Sigmoid colon (tissue), 4 donors: ENCODE data around the gene TPCN2.

ENCODE experiments used
- EP300 ChIP-seq, 4 donors: sonication (generic); formaldehyde crosslinking; IDR thresholded peaks; one replicate each; pipeline ENCODE4 v1.6.1; 2017; ENCODE audit warnings: antibody characterized with exemption in 4 of 4
- POLR2A ChIP-seq, 2 donors: fragments of 450-650 bp; IDR thresholded peaks; one replicate each; pipeline ENCODE4 v1.6.1; 2016; ENCODE audit warnings: antibody characterized with exemption in 2 of 2, mild to moderate bottlenecking in 2 of 2, moderate library complexity in 2 of 2
- TF ChIP-seq, protein P1 (sequence below), 4 experiments: fragments of 450-650 bp in 3 of 4; fragments of 200-600 bp in 1 of 4; IDR thresholded peaks; one replicate each; pipeline ENCODE4 v1.5.1; 2016 to 2019; ENCODE audit warnings: antibody characterized with exemption in 4 of 4, mild to moderate bottlenecking in 3 of 4, moderate library complexity in 2 of 4

DNA sequence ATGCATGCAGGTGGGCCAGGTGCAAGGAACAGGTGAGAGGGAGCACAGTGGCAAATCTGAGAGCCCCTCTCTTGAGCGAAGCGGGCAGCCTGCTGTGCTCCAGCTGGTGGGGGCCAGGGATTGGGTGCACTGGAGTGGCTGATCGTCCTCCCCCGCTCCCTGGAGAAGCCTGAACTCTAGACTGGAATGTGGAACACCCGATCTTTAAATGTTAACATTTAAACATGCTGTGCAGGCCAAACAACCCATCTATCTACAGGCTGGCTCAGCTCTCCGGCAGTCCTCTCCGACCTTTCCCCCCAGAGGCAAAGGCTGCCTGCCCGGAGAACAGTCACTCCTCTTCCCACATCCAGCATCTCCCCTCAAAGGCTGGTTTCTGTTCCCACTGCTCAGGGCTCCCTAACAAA, 40.8 kb upstream of the TPCN2 start:
- no peak for TF ChIP-seq POLR2A (IDR thresholded peaks at IDR 0.05)
- TF ChIP-seq, protein P1, sequence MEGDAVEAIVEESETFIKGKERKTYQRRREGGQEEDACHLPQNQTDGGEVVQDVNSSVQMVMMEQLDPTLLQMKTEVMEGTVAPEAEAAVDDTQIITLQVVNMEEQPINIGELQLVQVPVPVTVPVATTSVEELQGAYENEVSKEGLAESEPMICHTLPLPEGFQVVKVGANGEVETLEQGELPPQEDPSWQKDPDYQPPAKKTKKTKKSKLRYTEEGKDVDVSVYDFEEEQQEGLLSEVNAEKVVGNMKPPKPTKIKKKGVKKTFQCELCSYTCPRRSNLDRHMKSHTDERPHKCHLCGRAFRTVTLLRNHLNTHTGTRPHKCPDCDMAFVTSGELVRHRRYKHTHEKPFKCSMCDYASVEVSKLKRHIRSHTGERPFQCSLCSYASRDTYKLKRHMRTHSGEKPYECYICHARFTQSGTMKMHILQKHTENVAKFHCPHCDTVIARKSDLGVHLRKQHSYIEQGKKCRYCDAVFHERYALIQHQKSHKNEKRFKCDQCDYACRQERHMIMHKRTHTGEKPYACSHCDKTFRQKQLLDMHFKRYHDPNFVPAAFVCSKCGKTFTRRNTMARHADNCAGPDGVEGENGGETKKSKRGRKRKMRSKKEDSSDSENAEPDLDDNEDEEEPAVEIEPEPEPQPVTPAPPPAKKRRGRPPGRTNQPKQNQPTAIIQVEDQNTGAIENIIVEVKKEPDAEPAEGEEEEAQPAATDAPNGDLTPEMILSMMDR (IDR thresholded peaks at IDR 0.05), result no peak
- no peak for TF ChIP-seq EP300 (IDR thresholded peaks at IDR 0.05)
